ENCODE results near the gene ARFGEF2.
A peak's percentile ranks its signal among the peaks of the same experiment; 100 is the strongest.
"Not testable (repeated sequence)": the region's sequence is repeated elsewhere in the genome, so short reads cannot be mapped to it uniquely, and the experiment has no call there.

The ARFGEF2 gene

DNA sequence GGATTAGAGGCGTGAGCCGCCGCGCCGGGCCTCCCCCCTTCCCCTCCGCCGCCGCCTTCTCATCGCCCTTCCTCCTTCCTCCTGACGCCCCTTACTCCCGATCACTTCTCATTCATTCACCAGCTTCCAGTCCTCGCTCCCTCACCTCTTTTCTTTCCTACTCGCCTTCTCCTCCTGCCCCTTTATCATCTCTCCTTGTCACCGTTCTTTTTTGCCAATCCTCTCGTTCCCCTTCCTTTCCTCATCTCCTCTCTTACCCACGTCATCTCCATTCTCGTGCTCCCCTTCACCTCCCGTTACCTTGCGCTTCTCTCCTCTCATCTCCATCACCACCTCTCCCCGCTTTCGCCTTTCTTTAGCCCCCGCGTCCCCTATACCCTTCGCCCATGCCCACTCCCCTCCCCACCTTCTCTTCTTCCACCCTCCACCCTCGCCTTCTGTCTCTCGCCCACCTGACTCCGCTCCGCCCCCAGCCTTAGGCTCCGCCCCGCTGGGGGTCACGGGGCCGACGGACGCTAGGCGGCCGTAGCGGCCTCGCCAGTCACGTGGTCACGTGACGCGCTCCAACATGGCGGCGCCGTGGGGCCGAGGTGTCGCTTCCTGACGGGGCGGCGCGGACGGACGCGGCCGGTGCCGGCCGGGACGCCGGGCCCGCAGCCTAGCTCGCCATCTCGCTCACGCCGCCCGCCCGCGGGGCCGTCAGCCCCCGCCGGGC is at the start of gene ARFGEF2:
ARFGEF2 (plus strand) TSS at position 544 of the 715 bp plus-strand sequence. CDS start 179 bp downstream, outside the sequence.
- DNase-seq (ENCODE audit: low read depth in 1 of 2, low spot score in 1 of 2): peak; percentile 79 to 86

DNA sequence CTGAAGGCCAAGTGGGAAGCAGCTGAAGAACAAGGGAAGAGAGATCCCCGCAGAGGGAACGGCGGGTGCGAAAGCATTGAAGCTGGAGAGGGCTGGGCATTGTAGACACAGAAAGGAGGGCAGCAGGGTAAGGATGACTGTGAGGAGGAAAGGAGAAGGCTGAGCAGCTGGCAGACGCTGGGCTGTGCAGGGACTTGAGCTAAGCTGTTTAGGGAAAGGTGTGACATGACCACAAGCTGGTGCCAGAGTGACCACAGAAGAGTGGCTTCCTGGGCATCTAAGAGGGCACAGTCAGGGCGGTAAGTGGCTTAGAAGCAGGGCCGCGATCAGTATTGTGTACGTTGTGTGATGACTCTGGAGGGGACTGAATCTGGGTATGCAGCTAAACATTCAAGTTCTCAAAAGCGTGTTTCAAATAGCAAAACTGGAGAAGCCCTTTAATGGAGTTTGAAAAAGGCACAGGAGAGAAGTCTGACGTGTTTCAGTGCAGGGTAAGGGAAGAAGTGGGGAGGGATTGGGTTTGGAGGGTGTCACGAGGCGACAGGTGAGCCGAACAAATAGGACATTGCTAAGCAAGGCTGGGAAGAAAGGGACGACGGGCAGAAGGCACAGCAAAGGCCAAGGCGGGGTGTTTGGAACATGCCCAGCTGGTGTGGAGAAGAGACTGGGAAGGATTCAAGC is 46.1 kb upstream of the ARFGEF2 start:
- DNase-seq (ENCODE audit: low read depth in 1 of 2, low spot score in 1 of 2): no peak

- DNase-seq (ENCODE audit: low read depth in 1 of 2, low spot score in 1 of 2): no peak
These were observed 45.6 kb upstream of the ARFGEF2 start for GRCh38 chr20:48875914-48876240.

DNA sequence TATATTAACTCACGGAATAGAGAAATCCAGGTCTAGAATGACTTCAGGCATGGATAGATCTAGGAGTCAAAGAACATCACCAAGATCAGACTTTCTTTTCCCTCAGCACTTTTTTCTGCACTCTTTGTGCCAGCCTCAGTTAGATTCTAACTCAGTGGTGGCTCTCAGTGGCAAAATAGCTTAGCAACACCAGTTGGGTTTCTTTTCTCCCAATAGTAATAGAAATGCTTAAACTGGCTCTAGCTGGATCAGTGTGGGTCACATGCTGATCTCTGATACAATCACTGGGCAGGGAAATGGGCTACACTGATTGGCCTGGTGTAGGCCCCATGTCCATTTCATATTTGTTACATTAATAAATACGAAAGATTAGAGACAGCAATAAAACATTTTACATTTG is 44.2 kb upstream of the ARFGEF2 start:
- no peak for DNase-seq (ENCODE audit: low read depth in 1 of 2, low spot score in 1 of 2)

GRCh38 chr20:48878534-48879248 is 42.8 kb upstream of the ARFGEF2 start:
- DNase-seq (ENCODE audit: low read depth in 1 of 2, low spot score in 1 of 2): no peak

- no peak for DNase-seq (ENCODE audit: low read depth in 1 of 2, low spot score in 1 of 2)
These were observed 41.8 kb upstream of the ARFGEF2 start for GRCh38 chr20:48879612-48880245.

DNA sequence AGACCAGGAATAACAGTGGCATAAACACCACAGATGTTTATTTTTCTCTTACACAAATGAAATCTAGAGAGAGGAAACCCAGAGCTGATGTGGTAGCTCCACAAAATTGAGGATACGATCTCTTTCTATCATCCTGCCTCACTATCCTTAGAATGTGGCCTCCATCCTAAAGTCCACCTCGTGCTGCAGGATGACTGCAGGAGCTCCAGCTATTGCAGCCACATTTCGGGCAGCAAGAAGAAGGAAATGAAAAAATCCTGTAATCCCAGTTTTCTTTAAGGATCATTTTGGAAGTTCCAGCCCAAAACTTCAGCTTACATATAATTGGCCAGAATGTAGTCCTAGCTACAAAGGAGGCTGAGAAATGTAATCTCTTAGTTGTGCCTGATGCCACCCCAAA is 41.2 kb upstream of the ARFGEF2 start:
- no peak for DNase-seq (ENCODE audit: low read depth in 1 of 2, low spot score in 1 of 2)

GRCh38 chr20:48880981-48881657 is 40.4 kb upstream of the ARFGEF2 start:
- DNase-seq (ENCODE audit: low read depth in 1 of 2, low spot score in 1 of 2): no peak

DNA sequence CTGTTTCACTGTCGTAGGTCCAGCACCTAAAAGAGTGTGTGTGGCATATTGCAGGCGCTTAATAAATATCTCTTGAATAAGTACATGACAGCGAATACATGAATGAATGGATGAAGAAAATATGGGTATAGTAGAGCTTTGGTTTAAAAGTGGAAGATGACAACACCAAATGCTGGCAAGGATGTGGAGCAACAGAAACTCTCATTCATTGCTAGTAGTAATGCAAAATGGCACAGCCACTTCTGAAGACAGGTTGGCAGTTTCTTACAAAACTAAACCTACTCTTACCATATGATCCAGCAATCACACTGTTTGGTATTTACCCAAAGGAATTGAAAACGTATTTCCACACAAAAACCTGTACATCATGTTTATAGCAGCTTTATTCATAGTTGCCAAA is 36.3 kb upstream of the ARFGEF2 start:
- DNase-seq (ENCODE audit: low read depth in 1 of 2, low spot score in 1 of 2): no peak

DNA sequence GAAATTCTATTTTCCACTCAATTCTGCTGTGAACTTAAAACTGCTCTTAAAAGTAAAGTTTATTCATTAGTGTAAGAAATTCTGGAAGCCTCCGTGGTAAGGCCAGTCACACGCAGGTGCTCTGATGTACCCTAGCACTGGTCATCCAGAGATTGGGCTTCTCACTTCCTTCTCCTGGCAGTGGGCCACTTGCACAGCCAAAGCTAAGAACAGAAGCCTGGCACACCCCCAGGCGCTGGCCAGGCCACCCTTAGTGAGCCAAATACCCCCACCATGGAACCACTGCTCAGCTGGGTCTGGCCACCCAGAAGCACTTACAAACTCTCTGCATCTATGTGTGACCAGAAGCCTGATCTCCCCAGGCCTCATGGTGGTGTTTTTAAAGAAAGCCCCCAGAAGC is 35.3 kb upstream of the ARFGEF2 start:
- DNase-seq (ENCODE audit: low read depth in 1 of 2, low spot score in 1 of 2): no peak

- no peak for DNase-seq (ENCODE audit: low read depth in 1 of 2, low spot score in 1 of 2)
These were observed 34.7 kb upstream of the ARFGEF2 start for GRCh38 chr20:48886811-48887210.

DNA sequence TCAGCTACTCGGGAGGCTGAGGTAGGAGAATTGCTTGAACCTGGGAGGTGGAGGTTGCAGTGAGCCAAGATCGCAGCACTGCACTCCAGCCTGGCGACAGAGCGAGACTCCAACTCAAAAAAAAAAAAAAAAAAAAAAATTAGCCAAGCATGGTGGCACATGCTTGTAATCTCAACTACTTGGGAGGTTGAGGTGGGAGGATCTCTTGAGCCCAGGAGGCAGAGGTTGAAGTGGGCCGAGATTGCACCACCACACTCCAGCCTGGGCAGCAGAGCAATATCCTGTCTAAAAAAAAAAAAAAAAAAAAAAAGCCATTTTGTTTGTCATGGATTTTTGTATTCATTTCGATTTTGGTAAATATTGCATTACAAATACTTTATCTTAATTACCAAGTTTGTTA is 33.0 kb upstream of the ARFGEF2 start:
- not testable (repeated sequence) for DNase-seq (ENCODE audit: low read depth in 1 of 2, low spot score in 1 of 2)

DNA sequence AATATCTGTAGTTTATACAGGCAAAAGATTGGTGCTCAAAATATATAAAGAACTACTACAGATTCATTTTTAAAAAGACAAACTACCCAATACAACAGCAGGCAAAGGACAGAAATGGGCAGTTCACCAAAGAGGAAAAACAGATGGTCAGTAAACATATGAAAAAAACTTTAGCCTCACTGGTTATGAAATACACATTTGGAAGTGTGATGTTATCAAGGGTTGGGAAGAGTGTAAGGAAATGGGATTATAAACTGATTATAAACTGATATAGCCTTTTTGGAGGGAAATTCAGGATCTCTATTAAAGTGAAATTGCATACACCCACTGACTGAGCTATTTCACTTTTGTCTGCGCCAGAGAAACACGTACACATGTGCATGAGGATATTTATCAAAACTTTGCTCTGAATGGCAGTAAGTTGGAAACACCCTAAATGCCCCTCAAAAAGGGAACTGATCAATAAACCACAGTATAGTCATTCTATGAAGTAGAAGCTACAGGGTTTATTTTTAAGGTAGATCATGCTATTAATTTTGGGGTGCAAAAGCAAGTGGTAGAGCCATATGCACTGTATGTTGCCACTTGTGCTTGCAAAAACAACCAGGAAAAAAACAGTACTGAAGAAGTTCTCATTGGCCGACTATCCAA is 32.2 kb upstream of the ARFGEF2 start:
- DNase-seq (ENCODE audit: low read depth in 1 of 2, low spot score in 1 of 2): no peak

DNA sequence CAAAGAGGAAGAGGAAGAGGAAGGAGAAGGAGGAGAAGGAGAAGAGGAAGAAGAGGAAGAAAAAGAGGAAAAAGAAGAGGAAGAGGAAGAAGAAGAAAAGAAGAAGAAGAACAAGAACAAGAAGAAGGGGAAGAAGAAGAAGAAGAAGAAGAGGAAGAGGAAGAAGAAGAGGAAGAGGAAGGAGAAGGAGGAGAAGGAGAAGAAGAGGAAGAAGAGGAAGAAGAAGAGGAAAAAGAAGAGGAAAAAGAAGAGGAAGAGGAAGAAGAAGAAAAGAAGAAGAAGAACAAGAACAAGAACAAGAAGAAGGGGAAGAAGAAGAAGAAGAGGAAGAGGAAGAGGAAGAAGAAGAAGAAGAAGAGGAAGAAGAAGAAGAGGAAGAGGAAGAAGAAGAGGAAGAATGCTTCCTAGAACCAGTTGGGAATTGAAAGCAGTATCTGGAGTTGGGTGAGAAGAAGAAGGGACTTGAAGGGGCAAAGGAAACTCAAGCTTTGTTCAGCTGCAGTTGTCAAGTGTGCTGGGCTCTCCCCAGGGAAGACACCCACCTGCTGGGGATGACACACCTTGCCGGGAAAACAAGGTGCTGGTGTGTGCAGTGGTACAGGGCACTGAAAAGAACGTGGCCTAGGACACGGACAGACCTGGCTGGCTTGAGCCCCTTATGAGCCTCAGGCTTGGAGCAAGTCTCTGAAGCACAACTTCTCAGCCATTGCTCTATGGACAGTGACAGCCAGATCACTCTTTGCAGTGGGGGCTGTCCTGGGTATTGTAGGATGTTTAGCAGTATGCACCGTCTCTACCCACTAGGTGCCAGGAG is 30.1 kb upstream of the ARFGEF2 start:
- DNase-seq (ENCODE audit: low read depth in 1 of 2, low spot score in 1 of 2): no peak

GRCh38 chr20:48892049-48892470 is 29.5 kb upstream of the ARFGEF2 start:
- no peak for DNase-seq (ENCODE audit: low read depth in 1 of 2, low spot score in 1 of 2)

DNA sequence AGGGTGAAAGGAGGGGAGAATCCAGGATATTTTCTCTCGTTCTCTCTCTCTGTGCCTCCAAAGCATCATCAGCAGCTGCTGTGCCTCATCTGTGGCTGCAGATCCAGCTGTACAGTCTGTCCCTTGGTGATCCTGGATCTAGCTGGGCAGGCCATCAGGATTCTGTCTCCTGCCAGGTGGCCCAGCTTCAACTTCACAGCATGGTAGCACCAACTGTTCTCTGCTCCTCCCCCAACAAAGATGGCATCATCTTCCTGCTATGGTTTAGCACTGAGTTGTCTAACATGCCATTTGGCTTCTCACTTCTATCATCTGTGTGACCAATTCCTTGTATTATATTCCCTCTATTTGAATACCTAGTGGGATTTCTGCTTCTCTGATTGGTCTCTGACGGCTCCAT is 28.6 kb upstream of the ARFGEF2 start:
- no peak for DNase-seq (ENCODE audit: low read depth in 1 of 2, low spot score in 1 of 2)

DNA sequence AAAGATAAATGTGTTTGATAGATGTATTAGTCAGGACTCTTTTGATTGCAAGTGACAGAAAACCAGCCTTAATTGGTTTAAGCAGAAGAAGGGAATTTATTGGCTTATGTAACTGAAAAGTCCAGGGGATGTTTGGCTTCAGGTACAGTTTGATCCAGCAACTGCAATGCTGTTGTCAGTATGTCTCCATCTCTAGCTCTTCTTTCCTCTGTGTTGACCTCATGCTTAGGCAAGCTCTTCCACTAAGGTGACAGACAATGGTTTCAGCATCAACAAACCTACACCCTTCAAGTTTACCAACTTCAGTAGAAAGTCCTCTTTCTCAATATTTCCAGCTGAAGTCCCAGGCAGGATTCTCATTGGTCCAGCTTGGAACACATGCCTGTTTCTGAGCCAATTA is 28.1 kb upstream of the ARFGEF2 start:
- no peak for DNase-seq (ENCODE audit: low read depth in 1 of 2, low spot score in 1 of 2)

DNA sequence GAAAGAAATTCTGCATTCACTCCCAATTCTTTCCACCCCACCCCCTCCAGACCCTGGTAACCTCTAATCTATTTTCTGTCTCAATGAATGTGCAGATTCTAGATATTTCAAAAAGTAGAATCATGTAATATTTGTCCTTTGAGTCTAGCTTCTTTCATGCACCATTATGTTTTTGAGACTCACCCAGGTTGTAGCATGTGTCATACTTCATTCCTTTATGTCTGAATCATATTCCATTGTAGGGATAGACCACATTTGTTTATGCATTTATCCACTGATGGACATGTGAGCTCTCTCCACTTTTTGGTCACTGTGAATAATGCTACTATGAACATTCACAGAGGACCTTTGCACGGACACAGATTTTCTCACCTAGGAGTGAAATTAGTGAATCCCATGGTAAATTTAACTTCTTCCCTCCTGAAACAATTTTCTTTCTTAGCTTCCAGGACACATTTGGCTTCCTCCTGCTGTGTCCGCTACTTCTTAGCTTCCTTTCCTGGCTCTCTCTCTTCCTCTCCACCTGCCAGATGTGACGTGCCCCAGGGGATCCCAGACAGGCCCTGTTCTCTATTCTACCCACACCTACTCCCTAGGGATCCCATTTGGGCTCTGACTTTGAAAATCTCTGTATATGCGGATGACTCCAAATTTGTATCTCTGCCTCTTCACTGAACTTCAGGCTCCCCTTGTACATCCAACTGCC is 24.1 kb upstream of the ARFGEF2 start:
- no peak for DNase-seq (ENCODE audit: low read depth in 1 of 2, low spot score in 1 of 2)

- DNase-seq (ENCODE audit: low read depth in 1 of 2, low spot score in 1 of 2): no peak
These were observed 23.3 kb upstream of the ARFGEF2 start for GRCh38 chr20:48898210-48898609.
